IPS-18a (cell line): ENCODE measurements around the gene PPP2R5C.

Experiments
- H3K27ac ChIP-seq: one replicate; pipeline ENCODE4 v1.5.1; 2013; ENCODE audit warnings: low read length
- H3K27me3 ChIP-seq: one replicate; pipeline ENCODE4 v1.6.1; 2013; ENCODE audit warnings: mild to moderate bottlenecking, low read length; ENCODE audit not compliant: control insufficient read depth, insufficient read depth
- H3K36me3 ChIP-seq: one replicate; pipeline ENCODE4 v1.6.1; 2013; ENCODE audit warnings: low read depth, low read length; ENCODE audit not compliant: control insufficient read depth
- H3K4me1 ChIP-seq: one replicate; pipeline ENCODE4 v1.6.1; 2013; ENCODE audit warnings: low read depth, low read length; ENCODE audit not compliant: control insufficient read depth
- H3K4me3 ChIP-seq: one replicate; pipeline ENCODE4 v1.5.1; 2013; ENCODE audit warnings: low read length
- H3K9ac ChIP-seq: one replicate; pipeline ENCODE4 v1.6.1; 2013; ENCODE audit warnings: mild to moderate bottlenecking, low read length, moderate library complexity
- H3K9me3 ChIP-seq: one replicate; pipeline ENCODE4 v1.6.1; 2013; ENCODE audit warnings: low read depth, low read length; ENCODE audit not compliant: control insufficient read depth

PPP2R5C gene

GRCh38 chr14:101761881-101762529 is 496 bp downstream of the PPP2R5C start:
- Histone ChIP-seq H3K4me3 (peak overlapping the region; percentile 68), H3K27ac (no peak overlapping the region), H3K36me3 (no peaks in the 10 kb centered on the region), H3K4me1 (peaks cover 3% of the 10 kb centered on the region), H3K9me3 (no peaks in the 10 kb centered on the region), H3K9ac (no peak overlapping the region), H3K27me3 (peaks cover 39% of the 10 kb centered on the region)

DNA sequence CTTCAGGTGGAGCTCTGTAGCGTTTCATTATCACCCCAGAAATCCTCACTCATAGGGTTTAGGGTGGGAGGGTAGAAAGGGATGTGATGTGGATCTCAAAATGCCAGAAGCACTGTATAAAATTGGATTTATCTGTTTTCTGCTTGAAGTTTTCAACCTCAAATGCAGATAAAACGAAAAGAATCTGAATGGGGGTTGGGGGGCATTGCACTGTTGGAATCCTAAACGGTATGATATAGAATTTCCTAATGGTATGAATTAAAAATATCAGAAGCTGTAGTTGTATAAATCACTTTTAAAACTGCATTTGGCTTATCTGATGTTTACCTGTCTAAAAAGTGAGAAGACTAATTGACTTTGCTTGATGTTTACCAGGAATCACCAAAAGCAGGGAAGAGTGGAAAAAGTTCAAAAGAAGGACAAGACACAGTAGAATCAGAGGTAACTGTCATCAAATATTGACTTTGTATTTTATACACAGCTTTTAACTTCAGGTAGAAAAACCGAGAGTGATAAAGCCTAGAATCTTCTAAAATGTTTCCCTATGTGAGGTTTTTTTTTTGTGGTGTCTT is 1.1 kb downstream of the PPP2R5C start:
- Histone ChIP-seq H3K9me3 (no peaks in the 10 kb centered on the region), H3K36me3 (no peaks in the 10 kb centered on the region), H3K27ac (no peak overlapping the region), H3K27me3 (peaks cover 39% of the 10 kb centered on the region), H3K9ac (no peak overlapping the region), H3K4me1 (peaks cover 3% of the 10 kb centered on the region), H3K4me3 (peak overlapping the region; percentile 68)

DNA sequence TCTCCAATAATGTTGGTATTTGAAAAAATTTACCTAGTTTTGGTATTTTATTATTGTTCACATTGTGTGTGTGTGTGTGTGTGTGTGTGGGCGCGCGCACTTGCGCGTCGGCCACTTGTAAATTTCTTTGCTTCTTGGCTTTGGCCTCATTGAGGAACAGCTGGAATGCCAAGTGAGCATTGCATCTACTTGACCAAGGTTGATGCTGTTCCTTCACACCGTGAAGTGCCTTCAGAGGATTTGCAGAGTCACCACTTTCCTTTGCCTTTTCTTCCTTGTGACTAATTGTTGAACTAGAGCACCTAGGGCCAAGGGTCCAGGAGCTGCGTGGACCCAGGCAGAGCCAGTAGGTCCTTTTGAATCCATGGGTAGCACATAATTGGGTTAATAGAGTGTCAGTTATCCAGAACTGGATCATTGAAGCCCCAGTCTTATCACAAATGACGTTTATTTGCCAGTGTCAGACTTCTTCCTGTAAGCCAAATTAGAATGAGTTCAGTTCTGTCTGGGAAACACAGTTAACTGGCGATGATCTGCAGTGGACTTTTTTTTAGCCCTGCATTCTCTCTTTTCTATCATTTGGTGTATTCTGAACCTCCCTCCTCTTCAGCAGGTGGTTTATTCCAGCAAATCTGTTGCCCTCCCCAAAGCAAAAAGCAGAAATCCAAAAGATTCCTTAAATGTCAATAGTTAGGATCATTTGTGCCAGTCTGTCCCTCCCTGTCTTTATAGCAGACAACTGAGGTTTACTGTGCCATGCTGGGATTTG is 2.6 kb downstream of the PPP2R5C start:
- H3K4me3 ChIP-seq, result no peak overlapping the region
- no peak overlapping the region for H3K27ac ChIP-seq
- H3K9me3 ChIP-seq, result no peaks in the 10 kb centered on the region
- peaks cover 3% of the 10 kb centered on the region for H3K4me1 ChIP-seq
- peaks cover 30% of the 10 kb centered on the region for H3K27me3 ChIP-seq
- no peaks in the 10 kb centered on the region for H3K36me3 ChIP-seq
- no peak overlapping the region for H3K9ac ChIP-seq

GRCh38 chr14:101767618-101768362 is 6.3 kb downstream of the PPP2R5C start:
- Histone ChIP-seq H3K36me3 (no peaks in the 10 kb centered on the region), H3K27ac (no peak overlapping the region), H3K9ac (no peak overlapping the region), H3K27me3 (peaks cover 17% of the 10 kb centered on the region), H3K4me1 (no peaks in the 10 kb centered on the region), H3K4me3 (no peak overlapping the region), H3K9me3 (no peaks in the 10 kb centered on the region)

- Histone ChIP-seq H3K9ac (no peak overlapping the region), H3K9me3 (no peaks in the 10 kb centered on the region), H3K36me3 (no peaks in the 10 kb centered on the region), H3K4me1 (no peaks in the 10 kb centered on the region), H3K4me3 (no peak overlapping the region), H3K27ac (no peak overlapping the region), H3K27me3 (peaks cover 5% of the 10 kb centered on the region)
Measured at GRCh38 chr14:101770183-101770582, 8.7 kb downstream of the PPP2R5C start.

- no peak overlapping the region for H3K4me3 ChIP-seq
- H3K9me3 ChIP-seq, result no peaks in the 10 kb centered on the region
- no peak overlapping the region for H3K9ac ChIP-seq
- no peak overlapping the region for H3K27ac ChIP-seq
- peaks cover 5% of the 10 kb centered on the region for H3K27me3 ChIP-seq
- no peaks in the 10 kb centered on the region for H3K4me1 ChIP-seq
- H3K36me3 ChIP-seq, result no peaks in the 10 kb centered on the region
Measured at GRCh38 chr14:101772770-101773169, 11.3 kb downstream of the PPP2R5C start.

- peaks cover 7% of the 10 kb centered on the region for H3K27me3 ChIP-seq
- H3K9me3 ChIP-seq, result no peaks in the 10 kb centered on the region
- H3K4me1 ChIP-seq, result no peaks in the 10 kb centered on the region
- H3K4me3 ChIP-seq, result no peak overlapping the region
- H3K27ac ChIP-seq, result no peak overlapping the region
- no peak overlapping the region for H3K9ac ChIP-seq
- no peaks in the 10 kb centered on the region for H3K36me3 ChIP-seq
Measured at GRCh38 chr14:101773378-101773777, 11.9 kb downstream of the PPP2R5C start.

GRCh38 chr14:101774006-101774795 is 12.7 kb downstream of the PPP2R5C start:
- Histone ChIP-seq H3K27me3 (peaks cover 15% of the 10 kb centered on the region), H3K9ac (no peak overlapping the region), H3K4me3 (no peak overlapping the region), H3K4me1 (no peaks in the 10 kb centered on the region), H3K9me3 (no peaks in the 10 kb centered on the region), H3K27ac (no peak overlapping the region), H3K36me3 (no peaks in the 10 kb centered on the region)

GRCh38 chr14:101774814-101775213 is 13.3 kb downstream of the PPP2R5C start:
- H3K9me3 ChIP-seq, result no peaks in the 10 kb centered on the region

GRCh38 chr14:101775826-101776225 is 14.3 kb downstream of the PPP2R5C start:
- H3K4me3 ChIP-seq, result no peak overlapping the region
- H3K4me1 ChIP-seq, result peaks cover 6% of the 10 kb centered on the region

More at GRCh38 chr14:101774814-101775213, 13.3 kb downstream of the PPP2R5C start:
- Histone ChIP-seq H3K4me1 (no peaks in the 10 kb centered on the region), H3K9ac (no peak overlapping the region), H3K36me3 (no peaks in the 10 kb centered on the region), H3K27me3 (peaks cover 21% of the 10 kb centered on the region), H3K4me3 (no peak overlapping the region), H3K27ac (no peak overlapping the region)

DNA sequence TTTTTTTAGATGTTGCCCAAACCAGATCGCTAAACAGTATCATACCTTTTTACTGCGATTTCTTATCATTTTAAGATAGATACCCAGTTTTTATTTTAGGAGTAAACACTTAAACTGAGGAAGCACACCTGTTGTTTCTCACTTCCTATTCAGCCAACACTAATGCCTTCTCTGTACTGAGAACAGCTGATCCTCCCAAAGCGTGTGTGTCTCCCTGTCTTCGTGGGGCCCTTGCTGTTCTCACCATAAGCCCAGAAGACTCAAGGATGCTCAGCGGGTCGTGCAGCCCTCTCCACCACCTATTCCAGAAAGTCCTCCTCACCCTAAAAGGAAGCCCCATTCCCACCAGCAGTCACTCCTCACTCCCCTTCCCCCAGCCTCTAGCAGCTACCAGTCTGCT is 14.8 kb downstream of the PPP2R5C start:
- Histone ChIP-seq H3K9ac (no peak overlapping the region), H3K9me3 (no peaks in the 10 kb centered on the region), H3K4me3 (no peak overlapping the region), H3K27me3 (peaks cover 32% of the 10 kb centered on the region), H3K4me1 (peaks cover 6% of the 10 kb centered on the region), H3K36me3 (no peaks in the 10 kb centered on the region), H3K27ac (no peak overlapping the region)

More at GRCh38 chr14:101775826-101776225, 14.3 kb downstream of the PPP2R5C start:
- Histone ChIP-seq H3K27me3 (peaks cover 27% of the 10 kb centered on the region), H3K9me3 (no peaks in the 10 kb centered on the region), H3K9ac (no peak overlapping the region), H3K36me3 (no peaks in the 10 kb centered on the region), H3K27ac (no peak overlapping the region)
